GM19463 (cell line): ENCODE results near the gene KPNA5.
A peak's percentile ranks its signal among the peaks of the same experiment; 100 is the strongest.
"Not testable (repeated sequence)": the region's sequence is repeated elsewhere in the genome, so short reads cannot be mapped to it uniquely, and the experiment has no call there.

Source experiments
- ATAC-seq: cut with Tn5 transposase; IDR thresholded peaks from one replicate; pipeline ENCODE4 v1.9.1; 2021; ENCODE audit warnings: mild to moderate bottlenecking, moderate library complexity; ENCODE audit not compliant: unreplicated experiment

Gene KPNA5

GRCh38 chr6:116697480-116697879 is 16.5 kb downstream of the KPNA5 start:
- peak; percentile 61 for ATAC-seq

GRCh38 chr6:116703888-116704287 is 22.9 kb downstream of the KPNA5 start:
- not testable (repeated sequence) for ATAC-seq

- no peak for ATAC-seq
These were observed 24.9 kb downstream of the KPNA5 start for GRCh38 chr6:116705917-116706316.

- no peak for ATAC-seq
These were observed 33.3 kb downstream of the KPNA5 start for GRCh38 chr6:116714296-116714695.

GRCh38 chr6:116714761-116715160 is 33.8 kb downstream of the KPNA5 start:
- no peak for ATAC-seq

GRCh38 chr6:116726947-116727346 is 45.9 kb downstream of the KPNA5 start:
- no peak for ATAC-seq

GRCh38 chr6:116730513-116730912 is 49.5 kb downstream of the KPNA5 start:
- ATAC-seq: no peak

GRCh38 chr6:116737004-116737403 is 56.0 kb downstream of the KPNA5 start:
- no peak for ATAC-seq

- ATAC-seq: not testable (repeated sequence)
These were observed 59.5 kb downstream of the KPNA5 start for GRCh38 chr6:116740486-116740885.

GRCh38 chr6:116741571-116741970 is 60.6 kb downstream of the KPNA5 start:
- ATAC-seq: no peak

GRCh38 chr6:116745176-116745575 is 64.2 kb downstream of the KPNA5 start:
- ATAC-seq: no peak

- no peak for ATAC-seq
These were observed 80.8 kb downstream of the KPNA5 start for GRCh38 chr6:116761779-116762178.

- ATAC-seq: no peak
These were observed 81.2 kb downstream of the KPNA5 start for GRCh38 chr6:116762235-116762634.

GRCh38 chr6:116763048-116763447 is 82.0 kb downstream of the KPNA5 start:
- no peak for ATAC-seq

GRCh38 chr6:116763906-116764628 is 83.1 kb downstream of the KPNA5 start:
- ATAC-seq: no peak

- no peak for ATAC-seq
These were observed 83.6 kb downstream of the KPNA5 start for GRCh38 chr6:116764629-116764960.

GRCh38 chr6:116764961-116765841 is 84.2 kb downstream of the KPNA5 start, which contains the start of gene FAM162B:
Gene FAM162B, minus strand, starts transcription at chr6:116765719. Its CDS starts 143 bp downstream, at chr6:116765576.
- ATAC-seq: no peak

- ATAC-seq: no peak
These were observed 85.6 kb downstream of the KPNA5 start for GRCh38 chr6:116766506-116767176.

GRCh38 chr6:116767715-116768114 is 86.7 kb downstream of the KPNA5 start:
- ATAC-seq: no peak

GRCh38 chr6:116772450-116772849 is 91.4 kb downstream of the KPNA5 start:
- no peak for ATAC-seq

GRCh38 chr6:116773886-116774285 is 92.9 kb downstream of the KPNA5 start:
- ATAC-seq: no peak
